Stimulated activated CD8-positive, alpha-beta memory T cell treated with anti-CD3 and anti-CD28 coated beads, Interleukin-4, amount 100 ng/mL, for 4 hours (primary cell): ENCODE measurements around the gene G3BP1.
"Not testable (repeated sequence)": the region's sequence is repeated elsewhere in the genome, so short reads cannot be mapped to it uniquely, and the experiment has no call there.

Source experiments
- DNase-seq, 2 donors: peaks; one replicate each; pipeline ENCODE4 v3.0.0-alpha.2; 2020; ENCODE audit warnings: low read depth in 2 of 2, low spot score in 1 of 2

Gene G3BP1

GRCh38 chr5:151793358-151793757 lies 21.6 kb downstream of the G3BP1 start:
- DNase-seq: no peak

- DNase-seq: no peak
These were observed 23.7 kb downstream of the G3BP1 start for GRCh38 chr5:151795426-151795825.

GRCh38 chr5:151798674-151799073 lies 26.9 kb downstream of the G3BP1 start:
- no peak for DNase-seq

- no peak for DNase-seq
These were observed 27.7 kb downstream of the G3BP1 start for GRCh38 chr5:151799407-151799806.

GRCh38 chr5:151800532-151800931 lies 28.8 kb downstream of the G3BP1 start:
- DNase-seq: no peak

GRCh38 chr5:151805414-151806223 lies 33.9 kb downstream of the G3BP1 start:
- DNase-seq: no peak

GRCh38 chr5:151808451-151809169 lies 36.9 kb downstream of the G3BP1 start:
- DNase-seq: no peak

- no peak for DNase-seq
These were observed 38.7 kb downstream of the G3BP1 start for GRCh38 chr5:151810449-151810848.

GRCh38 chr5:151810897-151811296 lies 39.1 kb downstream of the G3BP1 start:
- DNase-seq: no peak

- DNase-seq: no peak
These were observed 40.0 kb downstream of the G3BP1 start for GRCh38 chr5:151811593-151812321.

- DNase-seq: no peak
These were observed 41.1 kb downstream of the G3BP1 start for GRCh38 chr5:151812757-151813309.

- DNase-seq: no peak
These were observed 43.3 kb downstream of the G3BP1 start for GRCh38 chr5:151815051-151815450.

- no peak for DNase-seq
These were observed 48.1 kb downstream of the G3BP1 start for GRCh38 chr5:151819830-151820229.

GRCh38 chr5:151820271-151820670 lies 48.5 kb downstream of the G3BP1 start:
- no peak for DNase-seq

GRCh38 chr5:151820903-151821302 lies 49.1 kb downstream of the G3BP1 start:
- no peak for DNase-seq

- no peak for DNase-seq
These were observed 50.4 kb downstream of the G3BP1 start for GRCh38 chr5:151822141-151822540.

GRCh38 chr5:151825445-151825844 lies 53.7 kb downstream of the G3BP1 start:
- DNase-seq: no peak

- DNase-seq: no peak
These were observed 57.6 kb downstream of the G3BP1 start for GRCh38 chr5:151829370-151829769.

- DNase-seq: not testable (repeated sequence)
These were observed 61.1 kb downstream of the G3BP1 start for GRCh38 chr5:151832843-151833242.

- no peak for DNase-seq
These were observed 75.0 kb downstream of the G3BP1 start for GRCh38 chr5:151846765-151847164.

- no peak for DNase-seq
These were observed 76.1 kb downstream of the G3BP1 start for GRCh38 chr5:151847871-151848270.

- no peak for DNase-seq
These were observed 83.9 kb downstream of the G3BP1 start for GRCh38 chr5:151855701-151856100.
